ENCODE data around the gene GINM1.

- TF ChIP-seq REST (IDR thresholded peaks at IDR 0.05; ENCODE audit: insufficient read depth in 1 of 2, low read depth in 2 of 2, low read length in 1 of 2), result no peak
- no peak for TF ChIP-seq CTCF (IDR thresholded peaks at IDR 0.05)
- no peak for TF ChIP-seq POLR2AphosphoS5 (IDR thresholded peaks at IDR 0.05; ENCODE audit: low read depth, low read length)
- TF ChIP-seq SIN3A (IDR thresholded peaks at IDR 0.05; ENCODE audit: borderline replicate concordance, insufficient read depth, low read depth, low read length), result no peak
These were observed 69.9 kb downstream of the GINM1 start for GRCh38 chr6:149636124-149636523.
